OCI-LY3 (cell line): ENCODE results near the gene SHROOM2.

Source experiments
- EZH2phosphoT487 ChIP-seq: fragments of 200-600 bp; shearing (Covaris generic); IDR thresholded peaks from 2 replicates; pipeline ENCODE4 v1.6.1; 2018; ENCODE audit warnings: antibody characterized with exemption, mixed run types, low read depth
- TF ChIP-seq, protein P1 (sequence below): fragments of 200-600, 300-600 bp; sonication (generic); IDR thresholded peaks from 2 replicates; pipeline ENCODE4 v1.5.1; 2014; ENCODE audit warnings: antibody characterized with exemption, low read length, low read depth

DNA sequence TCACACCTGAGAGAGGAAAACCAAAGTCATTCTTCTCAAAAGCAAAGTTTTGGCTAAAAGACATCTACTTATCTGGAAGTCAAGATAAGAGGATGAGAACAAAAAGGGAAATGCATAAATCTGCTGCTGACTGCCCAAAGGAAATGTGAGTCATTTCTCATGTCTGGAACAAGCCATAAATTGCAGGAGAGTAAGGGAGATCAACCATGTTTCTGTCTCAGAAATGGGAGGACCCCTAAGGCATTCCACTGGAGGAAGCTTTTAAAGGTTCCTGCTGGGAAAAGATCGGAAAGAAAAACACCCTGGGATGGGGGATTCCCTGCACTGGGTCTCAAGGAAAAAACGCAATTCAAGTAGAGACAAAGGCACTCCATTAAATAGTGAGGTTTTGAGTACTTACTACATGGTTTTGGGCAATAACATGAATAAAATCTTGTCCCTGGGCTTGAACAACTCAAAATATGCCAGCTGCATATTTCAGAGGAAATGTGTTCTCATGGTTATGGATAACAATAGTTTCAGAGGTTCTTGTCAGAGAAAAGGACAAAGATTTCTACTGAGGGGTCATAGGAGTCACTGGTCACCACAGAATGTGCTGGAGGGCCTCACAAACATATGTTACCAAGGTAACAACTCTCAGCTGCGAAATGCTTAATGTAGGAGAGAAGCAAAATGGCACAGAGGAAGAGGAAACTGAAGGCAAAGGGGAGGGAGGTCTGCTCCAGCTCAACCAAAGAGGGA lies 39.9 kb upstream of the SHROOM2 start:
- TF ChIP-seq, protein P1, sequence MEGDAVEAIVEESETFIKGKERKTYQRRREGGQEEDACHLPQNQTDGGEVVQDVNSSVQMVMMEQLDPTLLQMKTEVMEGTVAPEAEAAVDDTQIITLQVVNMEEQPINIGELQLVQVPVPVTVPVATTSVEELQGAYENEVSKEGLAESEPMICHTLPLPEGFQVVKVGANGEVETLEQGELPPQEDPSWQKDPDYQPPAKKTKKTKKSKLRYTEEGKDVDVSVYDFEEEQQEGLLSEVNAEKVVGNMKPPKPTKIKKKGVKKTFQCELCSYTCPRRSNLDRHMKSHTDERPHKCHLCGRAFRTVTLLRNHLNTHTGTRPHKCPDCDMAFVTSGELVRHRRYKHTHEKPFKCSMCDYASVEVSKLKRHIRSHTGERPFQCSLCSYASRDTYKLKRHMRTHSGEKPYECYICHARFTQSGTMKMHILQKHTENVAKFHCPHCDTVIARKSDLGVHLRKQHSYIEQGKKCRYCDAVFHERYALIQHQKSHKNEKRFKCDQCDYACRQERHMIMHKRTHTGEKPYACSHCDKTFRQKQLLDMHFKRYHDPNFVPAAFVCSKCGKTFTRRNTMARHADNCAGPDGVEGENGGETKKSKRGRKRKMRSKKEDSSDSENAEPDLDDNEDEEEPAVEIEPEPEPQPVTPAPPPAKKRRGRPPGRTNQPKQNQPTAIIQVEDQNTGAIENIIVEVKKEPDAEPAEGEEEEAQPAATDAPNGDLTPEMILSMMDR = no peak
- TF ChIP-seq EZH2phosphoT487 = no peak
